HG03520 (cell line): ENCODE data around the gene TRPM3.

Experiments
- ATAC-seq: cut with Tn5 transposase; IDR thresholded peaks from one replicate; pipeline ENCODE4 v1.9.1; 2021; ENCODE audit warnings: mild to moderate bottlenecking, moderate library complexity; ENCODE audit not compliant: unreplicated experiment

TRPM3 gene

DNA sequence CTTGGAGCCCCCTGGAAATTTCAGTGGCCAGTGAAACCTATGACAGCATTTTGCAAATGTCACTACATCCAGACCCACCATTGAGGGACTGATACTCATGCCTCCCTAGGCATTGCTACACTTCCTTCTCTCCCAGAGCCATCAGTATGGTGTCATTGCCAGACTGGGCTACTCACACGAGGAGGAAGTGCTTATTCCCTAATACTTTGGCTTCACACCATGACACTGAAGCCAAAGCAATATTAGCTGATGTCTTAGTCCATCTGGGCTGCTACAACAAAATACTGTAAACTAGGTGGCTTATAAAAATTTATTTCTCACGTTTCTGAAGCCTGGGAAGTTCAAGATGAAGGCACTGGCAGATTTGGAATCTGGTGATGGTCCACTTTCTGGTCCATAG, 22.6 kb downstream of the TRPM3 start:
- ATAC-seq, result no peak

DNA sequence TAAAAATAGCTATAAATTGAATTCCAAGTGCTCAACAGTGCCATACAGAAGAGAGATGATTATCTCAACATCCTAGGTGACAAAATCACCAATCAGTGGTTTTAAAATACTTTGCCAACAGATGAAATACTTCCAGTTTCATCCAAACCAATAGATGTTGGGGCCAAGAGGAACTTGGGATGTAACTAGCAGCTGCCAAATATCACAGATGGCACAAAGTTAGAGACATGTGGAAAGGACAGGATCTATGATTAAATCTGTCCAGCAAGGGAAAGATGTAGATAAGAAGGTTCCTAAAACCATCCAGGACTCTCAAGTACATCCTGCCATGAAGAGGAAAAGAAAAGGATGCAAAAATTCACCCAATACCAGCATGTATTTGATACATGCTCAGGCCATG, 23.8 kb downstream of the TRPM3 start:
- ATAC-seq, result no peak

DNA sequence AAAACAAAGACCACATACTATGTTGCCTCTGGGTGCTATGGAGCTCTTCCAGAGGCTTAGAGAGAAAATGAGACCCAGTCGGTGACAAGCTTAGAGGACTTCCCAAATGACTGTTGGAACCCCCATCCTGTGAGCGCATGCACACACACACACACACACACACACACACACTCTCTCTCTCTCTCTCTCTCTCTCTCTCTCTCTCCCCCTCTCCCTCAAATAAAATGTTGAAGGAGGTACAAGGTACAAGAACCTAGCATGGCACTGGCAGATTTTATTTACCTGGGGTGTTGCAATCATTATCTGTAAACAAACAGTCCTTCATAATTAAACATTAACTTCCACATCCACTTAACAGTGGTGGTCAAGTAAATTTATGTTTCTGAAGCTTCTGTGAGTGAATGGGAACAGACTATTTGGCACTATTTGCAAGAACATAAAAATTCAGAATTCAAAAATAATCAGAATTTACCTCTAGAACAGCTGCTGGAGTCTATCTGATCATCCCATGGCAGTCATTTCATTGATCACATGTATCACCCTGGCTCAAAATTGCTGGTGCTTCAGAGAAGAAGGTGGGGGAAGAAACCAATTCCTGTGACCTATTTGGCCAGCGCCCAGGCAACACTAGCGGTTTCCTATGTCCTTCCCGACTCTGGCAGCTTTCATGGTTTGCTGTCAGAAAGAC, 24.9 kb downstream of the TRPM3 start:
- ATAC-seq, result no peak

DNA sequence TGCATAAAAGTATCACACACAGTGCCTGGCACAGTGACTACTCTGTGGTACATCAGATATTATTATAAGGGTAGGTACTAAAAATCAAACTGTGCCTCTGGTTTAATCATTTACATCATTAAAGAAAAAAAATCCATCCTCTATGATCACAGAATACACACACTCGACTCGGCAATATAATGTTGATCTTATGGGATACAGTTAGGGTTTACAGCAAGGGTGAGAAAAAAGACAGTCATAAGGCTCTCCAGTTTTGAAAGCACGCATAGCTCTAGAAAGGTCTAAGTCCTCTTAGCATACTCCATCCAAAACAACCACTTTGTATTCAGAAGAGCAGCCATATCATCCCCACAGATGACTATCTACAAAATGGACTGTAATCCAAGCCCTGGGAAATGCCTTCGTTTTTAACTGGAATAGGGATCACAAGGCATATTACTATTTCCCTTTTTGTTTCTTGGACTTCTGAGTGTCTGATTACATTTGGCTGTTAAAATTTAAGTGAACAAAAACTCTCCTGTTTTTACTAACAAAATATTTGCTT, 26.6 kb downstream of the TRPM3 start:
- no peak for ATAC-seq

DNA sequence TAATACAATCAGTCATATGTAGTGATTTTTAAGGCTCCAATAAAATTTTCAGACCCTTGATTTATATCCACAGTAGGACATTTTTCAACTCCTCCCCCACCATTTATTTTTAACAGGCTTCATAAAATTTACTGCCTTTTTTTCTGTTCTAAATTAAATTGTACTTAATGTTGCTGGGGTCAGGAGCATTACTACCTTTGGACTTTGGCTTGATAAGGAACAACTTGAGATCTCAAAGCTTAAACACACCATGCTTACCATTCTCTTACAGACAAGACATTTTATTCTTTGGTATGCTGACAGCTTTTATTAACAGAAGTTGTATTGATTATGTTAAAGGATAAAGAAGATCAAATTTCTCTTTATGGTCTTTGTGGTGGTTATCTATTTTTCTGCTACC, 30.5 kb downstream of the TRPM3 start:
- ATAC-seq, result no peak

DNA sequence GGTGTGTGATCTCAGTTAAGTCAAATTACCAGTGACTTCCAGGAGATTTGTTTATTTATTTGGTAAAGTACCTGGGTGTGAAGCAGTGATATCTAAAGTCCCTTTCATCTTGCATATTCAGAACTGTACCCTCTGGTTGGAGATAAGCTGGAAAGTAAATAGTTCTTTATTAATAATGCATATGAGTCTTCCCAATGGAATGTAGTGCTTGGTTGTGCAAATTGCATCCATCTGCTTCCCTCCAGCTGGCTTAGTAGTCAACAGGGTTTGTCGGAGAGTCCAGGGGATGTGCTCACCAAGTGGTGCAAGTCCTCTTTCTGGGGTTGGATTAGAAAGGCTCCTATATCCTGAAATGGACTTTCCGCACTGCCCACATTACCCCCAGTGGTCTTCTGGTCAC, 42.0 kb downstream of the TRPM3 start:
- no peak for ATAC-seq

DNA sequence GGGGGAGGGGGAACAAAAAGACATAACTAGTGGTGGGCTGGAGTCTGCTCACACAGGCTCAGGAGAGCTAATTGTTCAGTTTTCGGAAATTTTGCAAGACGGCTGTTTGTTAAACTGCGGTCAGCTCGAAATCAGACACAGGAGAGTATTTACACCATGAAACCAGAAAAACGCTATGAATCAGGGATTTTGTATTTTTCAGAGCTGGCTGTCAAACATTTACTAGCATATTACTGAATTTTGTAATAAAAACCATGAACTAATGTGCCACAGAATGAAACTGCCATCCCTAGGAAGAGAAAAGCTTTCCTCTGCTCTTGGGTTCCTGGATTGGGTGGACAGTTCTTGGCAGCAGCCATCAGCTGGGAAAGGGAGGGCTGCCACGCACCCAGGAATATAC, 45.3 kb downstream of the TRPM3 start:
- no peak for ATAC-seq

DNA sequence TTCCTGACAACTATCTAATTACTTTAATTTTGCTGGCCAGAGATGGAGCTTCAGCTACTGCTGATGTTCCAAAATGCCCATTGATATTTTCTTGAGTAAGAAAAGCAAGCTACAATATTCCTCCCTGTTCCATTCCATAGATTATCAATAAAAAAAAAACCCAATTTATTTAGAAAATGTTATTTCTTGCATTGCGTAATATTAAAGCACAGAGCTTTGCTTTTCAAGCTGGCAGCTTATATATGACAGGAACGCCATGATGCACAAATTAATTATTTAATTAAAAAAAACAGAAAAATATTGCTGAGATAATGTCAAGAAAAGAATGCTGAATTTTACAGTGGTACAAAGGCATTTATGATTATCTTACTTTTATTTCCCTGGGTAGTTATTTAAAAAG, 47.9 kb downstream of the TRPM3 start:
- ATAC-seq, result no peak

DNA sequence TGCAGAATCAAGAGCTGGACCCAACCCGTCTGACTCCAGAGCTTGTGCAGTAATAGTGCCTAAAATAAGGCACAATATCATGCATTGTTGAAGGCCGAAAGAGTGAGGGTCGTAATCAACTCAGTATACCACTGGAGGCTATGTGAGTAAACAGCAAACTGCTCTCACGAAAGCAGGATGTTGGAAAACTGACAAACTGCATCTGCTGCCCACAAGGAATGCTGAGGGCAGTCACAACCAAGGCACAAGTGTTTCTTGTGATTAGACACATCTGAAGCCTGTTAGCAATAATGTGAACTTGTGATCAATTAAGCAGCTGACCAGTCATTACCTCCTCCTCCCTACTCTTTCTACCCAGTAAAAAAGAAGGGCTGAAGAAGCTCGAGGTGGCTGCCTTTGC, 48.8 kb downstream of the TRPM3 start:
- no peak for ATAC-seq

DNA sequence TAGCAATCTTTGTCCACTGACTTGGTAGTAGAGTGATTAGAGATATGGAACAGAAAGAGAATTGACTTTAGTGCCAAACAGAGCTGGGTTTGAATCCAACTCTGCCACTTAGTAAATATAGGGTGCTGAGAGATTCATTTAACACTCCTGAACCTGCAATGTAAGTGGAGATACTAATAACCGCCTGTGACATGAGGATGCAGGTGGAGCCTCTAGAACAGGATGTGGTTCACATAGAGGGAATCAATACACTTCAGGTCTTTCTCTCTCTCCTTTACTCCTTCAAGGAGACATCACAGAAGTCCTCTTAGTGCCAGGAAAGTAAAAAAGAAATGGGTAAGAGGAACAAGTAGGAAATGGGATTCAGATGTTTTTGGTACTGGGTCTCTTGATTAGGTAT, 49.8 kb downstream of the TRPM3 start:
- ATAC-seq, result no peak

DNA sequence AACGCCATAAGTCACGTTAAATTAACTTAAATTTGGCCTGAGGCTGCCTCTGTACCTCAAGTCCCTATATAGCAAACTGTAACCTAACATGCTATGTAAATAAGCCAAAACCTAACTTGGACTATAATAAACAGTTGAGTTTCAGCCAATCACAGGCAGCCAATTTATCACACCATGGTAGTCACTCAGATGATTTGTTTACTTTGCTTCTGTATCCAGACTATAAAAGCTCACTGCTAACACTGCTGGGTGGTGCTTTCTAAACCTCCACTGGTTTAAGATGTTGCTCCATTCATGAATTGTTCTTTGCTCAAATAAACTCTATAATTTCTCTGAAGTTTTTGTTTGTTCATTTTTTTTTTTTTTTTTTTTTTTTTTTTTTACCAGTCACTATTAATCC, 62.8 kb downstream of the TRPM3 start:
- no peak for ATAC-seq

DNA sequence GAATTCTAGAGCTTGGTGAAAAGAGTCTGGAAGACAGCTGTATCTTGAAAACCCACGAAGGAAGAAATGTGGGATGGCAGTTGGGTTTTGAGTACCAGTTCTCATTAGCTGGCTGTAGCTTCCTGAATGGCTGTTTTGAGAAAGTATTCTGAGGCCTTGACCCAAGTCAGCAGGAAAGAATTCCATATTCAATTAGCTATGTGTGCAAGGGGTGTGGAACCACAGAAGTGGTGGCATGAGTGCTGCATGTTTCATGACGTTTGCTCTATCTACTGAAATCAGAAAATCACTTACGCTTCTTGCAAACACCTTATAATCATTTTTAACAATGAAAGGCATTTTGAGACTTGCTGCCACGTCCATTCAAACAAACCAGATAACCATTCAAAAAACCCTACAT, 69.1 kb downstream of the TRPM3 start:
- ATAC-seq, result no peak

DNA sequence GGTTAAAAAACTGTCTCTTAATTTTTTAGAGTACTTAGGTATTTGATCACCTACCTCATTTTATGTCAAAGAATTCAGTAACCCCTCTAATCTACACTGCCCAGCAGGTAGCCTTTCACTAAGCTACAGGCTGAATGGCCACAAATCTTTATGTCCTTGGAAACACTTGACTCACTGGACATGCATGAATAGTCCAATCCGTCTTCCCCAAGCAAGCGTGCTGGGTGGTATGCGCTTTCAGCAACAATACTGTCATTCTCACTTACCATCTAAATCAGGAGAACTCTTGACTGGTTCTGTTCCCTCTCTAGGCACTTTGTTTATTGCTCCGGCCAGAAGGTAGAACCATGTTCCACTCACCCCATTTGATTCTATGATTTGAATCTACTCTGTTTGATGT, 73.1 kb downstream of the TRPM3 start:
- ATAC-seq, result no peak

DNA sequence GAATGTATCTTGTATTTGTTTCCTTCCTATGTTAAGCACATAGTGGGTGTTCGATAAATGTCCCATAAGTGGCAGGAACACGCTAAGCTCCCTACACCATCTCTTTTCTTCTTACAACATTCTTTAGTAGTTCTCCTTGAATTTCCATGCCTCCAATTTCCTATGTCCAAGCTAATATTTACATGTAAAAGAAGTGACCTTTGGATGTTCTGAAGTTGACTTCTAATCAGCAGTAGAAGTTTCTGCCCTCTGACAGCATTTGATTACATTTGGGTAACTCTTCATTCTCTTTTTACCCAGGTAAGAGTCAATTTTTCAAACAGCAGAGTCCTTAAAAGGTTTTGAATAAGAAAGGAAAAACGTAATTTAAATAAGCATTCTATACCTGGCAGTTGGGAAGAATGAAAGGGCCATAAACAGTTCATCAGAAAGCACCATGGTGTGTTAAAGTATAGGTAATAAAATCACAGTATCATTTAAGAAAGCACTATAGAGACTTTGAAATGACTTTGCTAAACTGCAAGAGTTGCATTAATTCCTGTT, 78.9 kb downstream of the TRPM3 start:
- ATAC-seq, result no peak

DNA sequence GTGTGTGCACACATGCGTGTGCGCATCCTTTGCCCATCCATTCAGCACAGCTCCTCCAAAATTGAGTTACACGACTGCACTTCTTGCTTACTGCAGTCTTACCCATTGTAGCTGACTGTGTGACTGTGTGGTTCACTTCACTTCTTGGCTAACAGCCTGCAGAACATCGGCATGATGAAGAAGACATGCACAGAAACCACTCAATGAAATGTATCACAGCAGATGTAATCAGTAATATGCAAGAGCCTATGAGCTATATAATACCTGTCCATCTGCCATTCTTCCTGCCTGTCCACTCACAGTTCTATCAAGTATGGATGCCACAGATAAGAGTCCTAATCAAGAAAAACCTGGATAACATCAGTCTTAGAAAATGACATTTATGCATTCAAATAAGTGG, 83.9 kb downstream of the TRPM3 start:
- ATAC-seq, result no peak

DNA sequence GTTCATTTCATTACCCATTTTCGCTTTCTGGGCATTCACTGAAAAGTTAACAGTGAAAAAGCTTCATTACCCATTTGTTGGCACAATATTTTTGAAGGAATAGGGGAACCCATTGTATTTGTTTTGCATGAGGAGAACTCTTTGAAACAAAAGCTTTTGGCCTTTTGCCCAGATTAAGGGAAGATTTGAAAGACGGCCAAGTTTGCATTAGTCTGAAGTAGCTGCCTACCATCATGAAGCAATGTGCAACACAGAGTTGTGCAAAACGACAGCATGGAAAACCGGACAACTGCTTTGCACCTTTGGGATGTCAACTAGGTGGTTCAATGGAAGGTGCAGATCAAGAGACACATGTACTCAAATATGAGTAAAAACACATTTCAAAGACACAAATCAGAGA, 84.9 kb downstream of the TRPM3 start:
- no peak for ATAC-seq

DNA sequence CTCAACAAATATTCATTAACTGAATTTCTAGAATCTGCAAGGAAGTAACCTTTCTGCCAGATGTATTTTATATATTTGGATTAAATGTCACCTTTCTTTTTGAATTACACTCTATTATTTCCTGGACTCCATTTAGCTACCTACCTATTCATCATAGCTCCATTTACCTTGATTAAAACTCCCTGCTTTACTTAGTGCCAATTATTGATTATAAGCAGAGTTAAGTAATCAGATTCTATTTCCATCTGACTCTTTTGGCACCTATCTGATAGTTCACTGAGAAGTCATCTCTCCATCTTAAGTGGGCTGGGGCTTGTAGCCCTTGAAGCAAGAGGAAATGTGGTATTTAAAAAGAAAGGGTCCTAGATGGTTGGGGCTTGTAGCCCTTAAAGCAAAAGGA, 88.6 kb downstream of the TRPM3 start:
- ATAC-seq, result no peak

DNA sequence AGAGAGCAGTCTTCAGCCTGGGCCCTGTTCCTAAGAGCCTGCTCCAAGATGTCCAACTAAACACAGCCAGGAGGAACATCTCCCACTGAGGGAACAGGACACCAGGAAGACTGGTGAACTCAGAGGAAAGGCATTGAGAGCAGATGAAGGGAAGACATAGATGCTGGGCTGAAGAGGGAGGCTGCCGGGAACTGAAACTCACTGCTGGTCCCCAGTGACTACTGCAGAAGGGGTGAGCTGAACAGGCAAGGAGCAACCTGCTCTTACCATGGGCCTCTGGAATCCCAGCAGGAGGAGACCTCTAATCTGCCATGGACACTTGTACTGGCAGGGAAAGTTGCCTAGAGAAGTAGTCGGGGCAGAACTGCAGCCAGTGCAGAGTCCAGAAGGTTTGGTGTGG, 95.7 kb downstream of the TRPM3 start:
- ATAC-seq, result no peak

DNA sequence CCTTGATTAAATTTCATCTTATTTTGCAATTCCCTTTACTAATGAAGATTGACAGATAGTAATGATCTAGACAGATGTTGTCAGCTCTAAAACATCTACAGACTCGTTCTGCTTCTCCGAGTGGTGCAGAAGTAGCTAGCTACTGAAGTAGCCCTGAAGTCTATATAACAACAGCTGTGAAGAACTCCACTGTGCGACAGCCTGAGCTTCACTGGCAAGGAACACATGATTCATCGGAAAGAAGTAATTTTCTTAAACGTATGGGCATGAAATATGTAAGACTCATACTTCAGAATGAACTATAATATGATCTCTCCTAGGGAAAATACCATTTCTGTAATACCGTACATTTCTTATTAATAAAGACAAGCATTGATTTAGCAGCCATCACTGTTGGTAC, 96.2 kb downstream of the TRPM3 start:
- no peak for ATAC-seq

DNA sequence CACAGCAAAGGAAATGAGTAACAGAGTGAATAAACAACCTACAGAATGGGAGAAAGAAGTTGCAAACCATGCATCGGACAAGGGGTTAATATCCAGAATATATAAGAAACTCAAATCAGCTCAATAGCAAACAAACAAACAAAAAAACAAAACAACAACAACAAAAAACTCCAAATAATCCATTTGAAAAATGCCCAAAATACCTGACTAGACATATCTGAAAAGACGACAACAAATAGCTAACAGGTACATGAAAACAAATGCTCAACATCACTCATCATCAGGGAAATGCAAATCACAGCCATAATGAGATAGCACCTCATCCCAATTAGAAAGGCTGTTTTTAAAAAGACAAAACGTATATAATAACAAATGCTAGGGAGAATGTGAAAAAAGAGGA, 111.2 kb downstream of the TRPM3 start:
- no peak for ATAC-seq

DNA sequence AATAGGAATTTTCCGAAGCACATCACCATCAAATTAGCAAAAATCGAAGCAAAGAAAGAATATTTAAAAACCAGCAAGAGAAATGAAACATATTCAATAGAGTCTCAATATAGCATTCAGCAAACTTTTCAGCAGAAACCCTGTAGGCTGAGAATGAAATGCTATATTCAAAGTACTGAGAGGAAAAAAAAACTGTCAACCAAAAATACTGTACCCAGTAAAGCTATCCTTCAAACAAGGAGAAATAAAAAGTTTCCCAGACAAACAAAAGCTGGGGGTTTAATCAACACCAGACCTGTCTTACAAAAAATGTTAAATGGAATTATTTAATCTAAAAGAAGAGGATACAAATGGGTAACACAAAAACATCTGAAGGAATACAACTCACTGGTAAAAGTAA, 116.0 kb downstream of the TRPM3 start:
- no peak for ATAC-seq

DNA sequence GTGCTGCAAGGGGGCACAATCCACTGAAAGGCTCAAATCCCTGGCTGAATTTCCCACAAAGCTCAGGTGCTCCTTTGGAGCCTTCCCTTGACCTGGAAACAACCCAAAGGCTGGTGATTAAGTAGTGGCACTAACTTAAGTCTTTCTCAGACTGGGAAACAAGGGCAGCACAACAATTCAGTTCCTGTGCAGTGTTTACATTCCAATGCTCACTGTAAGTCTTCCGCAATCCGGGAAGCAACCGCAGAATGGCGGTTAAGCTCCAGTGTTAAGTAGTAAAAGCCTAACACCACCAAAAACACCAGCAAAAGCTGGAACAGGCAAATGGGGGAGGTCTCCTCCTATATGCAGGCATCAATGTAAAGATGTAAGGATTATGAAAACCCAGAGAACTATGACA, 117.2 kb downstream of the TRPM3 start:
- ATAC-seq, result no peak

DNA sequence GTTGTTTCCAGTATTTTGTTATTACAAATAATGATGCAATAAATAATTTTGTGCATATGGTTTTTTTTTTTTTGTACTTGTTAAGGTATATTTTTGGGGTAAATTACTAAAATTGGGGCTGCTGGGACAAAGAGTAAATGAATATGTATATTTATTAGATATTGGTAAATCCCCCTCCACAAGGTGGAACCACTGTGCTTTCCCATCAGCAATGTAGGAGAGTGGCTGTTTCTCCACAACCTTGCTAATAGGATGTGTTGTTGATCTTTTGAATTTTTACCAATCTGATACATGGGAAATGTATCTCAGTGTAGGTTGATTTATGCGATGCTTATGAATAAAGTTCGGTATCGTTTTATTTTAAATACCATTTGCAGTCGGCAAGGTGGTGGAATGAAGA, 118.1 kb downstream of the TRPM3 start:
- ATAC-seq, result no peak
